NB4 (cell line): ENCODE measurements around the gene KPTN.

Source experiments
- CTCF ChIP-seq: IDR thresholded peaks from one replicate; pipeline ENCODE4 v1.5.1; 2012; ENCODE audit warnings: low read depth, low read length
- MYC ChIP-seq: IDR thresholded peaks from 2 replicates; pipeline ENCODE4 v1.6.1; 2011; ENCODE audit warnings: low read depth, low read length
- POLR2A ChIP-seq: IDR thresholded peaks from 2 replicates; pipeline ENCODE4 v1.6.1; 2011; ENCODE audit warnings: mild to moderate bottlenecking; ENCODE audit not compliant: insufficient read length; ENCODE audit errors: extremely low read depth

GRCh38 chr19:47437500-47437899, 46.5 kb downstream of the KPTN start:
- TF ChIP-seq CTCF (no peak), MYC (no peak), POLR2A (no peak)
